A549 (cell line): ENCODE data around the gene HPGD. TPM values are rescaled to one million over a fixed set of nuclear protein-coding genes. Genes with fewer than 3 reads are reported as not detected.

Experiments used
- ATAC-seq, 2 experiments: fragments of 200-7000 bp in 1 of 2; fragments of >200 bp in 1 of 2; cut with Nextera tagmentation in 1 of 2; cut with Tn5 transposase in 1 of 2; 3 replicates each; pipeline versions ENCODE4 v1.8.0 to v1.9.1; 2018 to 2020; ENCODE audit warnings: mild to moderate bottlenecking in 1 of 2, moderate library complexity in 1 of 2
- CTCF ChIA-PET: fragments of 300-600 bp; sonication (Branson Sonifier 250); formaldehyde crosslinking; extraction: SDS; loops from one replicate; lab custom pipeline; 2021; ENCODE audit warnings: antibody characterized with exemption, inconsistent platforms; lab: Yijun Ruan, JAX
- POLR2A ChIA-PET: fragments of 350-600 bp; formaldehyde crosslinking; extraction: SDS; loops from one replicate; lab custom pipeline; 2021; ENCODE audit warnings: antibody characterized with exemption, inconsistent platforms; lab: Yijun Ruan, JAX
- DNase-seq, 2 experiments: peaks; one replicate each; pipeline versions ENCODE4 v3.0.0 to v3.0.0-alpha.2; 2011 to 2016; ENCODE audit warnings: low read depth in 1 of 2, low spot score in 1 of 2
- FAIRE-seq: peaks from 2 replicates; lab custom pipeline; 2011; peaks lifted over from hg19 to GRCh38; lab: Jason Lieb, UNC
- H3K27ac ChIP-seq, 2 experiments: fragments of >200 bp; sonication (Bioruptor Twin); formaldehyde crosslinking; 3 replicates each; pipeline ENCODE4 v1.5.1; 2016 to 2017
- H3K4me1 ChIP-seq: fragments of >200 bp; sonication (Bioruptor Twin); formaldehyde crosslinking; 3 replicates; pipeline ENCODE4 v1.6.1; 2016
- H3K4me2 ChIP-seq: fragments of >200 bp; sonication (Bioruptor Twin); formaldehyde crosslinking; 3 replicates; pipeline ENCODE4 v1.6.1; 2016
- H3K4me3 ChIP-seq: fragments of >200 bp; sonication (Bioruptor Twin); formaldehyde crosslinking; 3 replicates; pipeline ENCODE4 v1.5.1; 2016
- H3K9me3 ChIP-seq: fragments of >200 bp; sonication (Bioruptor Twin); formaldehyde crosslinking; 3 replicates; pipeline ENCODE4 v1.6.1; 2016
- BHLHE40 ChIP-seq: IDR thresholded peaks from 2 replicates; pipeline ENCODE4 v1.6.1; 2012; ENCODE audit warnings: low read depth, low read length, inconsistent platforms
- CBX2 ChIP-seq: fragments of 200-600 bp; sonication (generic); IDR thresholded peaks from 2 replicates; pipeline ENCODE4 v1.6.1; 2016; ENCODE audit warnings: low read depth, mild to moderate bottlenecking, borderline replicate concordance
- CEBPB ChIP-seq, 2 experiments: fragments of >200 bp in 1 of 2; sonication (Bioruptor Twin) in 1 of 2; formaldehyde crosslinking in 1 of 2; IDR thresholded peaks; 2 replicates each; pipeline ENCODE4 v1.6.1; 2012 to 2016
- CHD2 ChIP-seq: fragments of 150-350 bp; IDR thresholded peaks from 2 replicates; pipeline ENCODE4 v1.6.1; 2014; ENCODE audit warnings: low read length; ENCODE audit not compliant: partially characterized antibody
- CHD4 ChIP-seq: fragments of 200-600 bp; sonication (generic); IDR thresholded peaks from 2 replicates; pipeline ENCODE4 v1.6.1; 2016; ENCODE audit warnings: antibody characterized with exemption, mild to moderate bottlenecking, borderline replicate concordance
- EHF ChIP-seq: fragments of 250-450 bp; sonication (Bioruptor Pico); IDR thresholded peaks from 2 replicates; pipeline ENCODE4 v1.5.0; 2020; ENCODE audit warnings: mild to moderate bottlenecking
- ESRRA ChIP-seq: fragments of 150-350 bp; IDR thresholded peaks from 2 replicates; pipeline ENCODE4 v1.6.1; 2014; ENCODE audit warnings: mild to moderate bottlenecking, low read length, borderline replicate concordance
- FOSB ChIP-seq: fragments of 250-450 bp; sonication (Bioruptor Pico); IDR thresholded peaks from 2 replicates; pipeline ENCODE4 v1.5.0; 2020; ENCODE audit warnings: mild to moderate bottlenecking, moderate library complexity
- HDAC2 ChIP-seq: fragments of 200-600 bp; sonication (generic); IDR thresholded peaks from 2 replicates; pipeline ENCODE4 v1.6.1; 2016
- HEYL ChIP-seq: fragments of 250-450 bp; sonication (Bioruptor Pico); IDR thresholded peaks from 2 replicates; pipeline ENCODE4 v1.8.0; 2021; ENCODE audit warnings: mild to moderate bottlenecking, moderate library complexity
- HOXB5 ChIP-seq: fragments of 250-450 bp; sonication (Bioruptor Pico); IDR thresholded peaks from 2 replicates; pipeline ENCODE4 v1.5.0; 2020; ENCODE audit warnings: mild to moderate bottlenecking, moderate library complexity
- KDM1A ChIP-seq: fragments of 200-600 bp; sonication (generic); IDR thresholded peaks from 2 replicates; pipeline ENCODE4 v1.6.1; 2016; ENCODE audit warnings: low read depth, mild to moderate bottlenecking
- KDM5A ChIP-seq: fragments of 200-600 bp; sonication (generic); IDR thresholded peaks from 2 replicates; pipeline ENCODE4 v1.6.1; 2016; ENCODE audit warnings: antibody characterized with exemption, mild to moderate bottlenecking
- MAFK ChIP-seq: fragments of 450-650 bp; IDR thresholded peaks from 2 replicates; pipeline ENCODE4 v1.6.1; 2014; ENCODE audit not compliant: partially characterized antibody
- RARB ChIP-seq: fragments of 250-450 bp; sonication (Bioruptor Pico); IDR thresholded peaks from 2 replicates; pipeline ENCODE4 v1.8.0; 2021; ENCODE audit warnings: mild to moderate bottlenecking, moderate library complexity
- SMC3 ChIP-seq: fragments of >200 bp; sonication (Bioruptor Twin); formaldehyde crosslinking; IDR thresholded peaks from 3 replicates; pipeline ENCODE4 v1.6.1; 2018; ENCODE audit warnings: inconsistent platforms
- SREBF2 ChIP-seq: fragments of 450-650 bp; IDR thresholded peaks from 2 replicates; pipeline ENCODE4 v1.6.1; 2014; ENCODE audit warnings: mild to moderate bottlenecking, moderate library complexity
- TFCP2L1 ChIP-seq: fragments of 250-450 bp; sonication (Bioruptor Pico); IDR thresholded peaks from 2 replicates; pipeline ENCODE4 v1.5.0; 2021; ENCODE audit warnings: mild to moderate bottlenecking
- WGBS: methylation state at CpG from one replicate; pipeline ENCODE4 v1.1.6; 2017; ENCODE audit errors: missing lambda C conversion rate; 5-methylcytosine and 5-hydroxymethylcytosine counted together
- polyA plus RNA-seq, 4 experiments: library from polyadenylated mRNA; depleted of rRNA in 3 of 4; stranded (reverse); fragments of >200 nt; fragmentation: RNase III in 1 of 4; extraction: RNeasy Plus Mini Kit Qiagen cat#74134 plus additional on column Dnase treatment in 1 of 4; gene quantifications; 2 replicates in 3 of 4; 3 replicates in 1 of 4; pipeline ENCODE4 v1.2.3, GENCODE V29; 2011 to 2017
- TF ChIP-seq, protein P1 (sequence below): fragments of 200-600 bp; sonication (generic); IDR thresholded peaks from 2 replicates; pipeline ENCODE4 v1.6.1; 2016; ENCODE audit warnings: antibody characterized with exemption, mild to moderate bottlenecking, moderate library complexity
- TF ChIP-seq, protein P2 (sequence below): fragments of >200 bp; sonication (Bioruptor Twin); formaldehyde crosslinking; IDR thresholded peaks from 3 replicates; pipeline ENCODE4 v1.5.1; 2016
- TF ChIP-seq, protein P3 (sequence below): fragments of >200 bp; sonication (Bioruptor Twin); formaldehyde crosslinking; IDR thresholded peaks from 3 replicates; pipeline ENCODE4 v1.6.1; 2016

Gene HPGD
- polyA plus RNA-seq, 2 of the 4 experiments (the other 2 are of a cell fraction), result 114 to 127 TPM

DNA sequence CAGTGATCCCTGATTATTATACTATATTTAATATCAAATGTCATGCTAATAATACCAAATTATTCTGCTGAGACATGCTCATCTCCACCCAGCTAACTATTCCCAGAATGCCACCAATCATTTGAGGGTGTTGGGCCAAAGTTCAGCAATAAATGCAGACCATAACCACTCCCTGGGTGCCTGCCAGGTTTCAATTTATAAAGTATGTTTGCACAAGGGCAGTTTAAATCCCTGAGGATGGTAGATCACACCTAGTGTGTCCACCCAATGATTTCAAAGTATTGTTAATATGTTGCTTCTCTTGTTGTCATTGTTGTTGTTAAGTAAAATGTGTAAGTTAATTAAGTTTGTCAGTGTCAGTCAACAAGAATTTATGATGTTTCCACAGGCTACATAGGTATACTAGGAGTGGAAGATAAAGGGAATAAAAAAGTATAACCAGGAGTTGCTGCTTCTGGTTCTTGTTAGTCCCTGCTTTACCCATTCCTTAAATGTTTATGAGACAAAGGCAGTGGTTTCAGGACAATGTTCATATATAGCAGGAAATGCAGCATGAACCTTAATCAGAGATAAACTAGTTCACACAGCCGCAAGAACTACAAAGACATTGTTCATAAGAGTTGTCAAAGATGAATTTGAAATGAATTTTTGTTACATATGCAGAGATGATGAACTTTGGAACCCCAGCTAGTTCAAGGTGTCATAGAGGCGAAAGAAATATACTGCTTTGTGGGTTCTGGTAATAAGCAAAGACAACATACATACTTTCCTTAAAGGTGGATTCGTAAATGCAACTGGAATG lies 25.5 kb downstream of the HPGD start:
- peaks cover 35% of the 10 kb centered on the region for H3K4me1 ChIP-seq
- POLR2A ChIA-PET, result no interaction called here
- CTCF ChIA-PET, result no interaction called here
- peak overlapping the region; percentile 66 for H3K4me2 ChIP-seq
- ATAC-seq (peak in 1 of 2 experiments; percentile 54; a peak in 2 of 6 replicates), FAIRE-seq (no peak)
- H3K4me3 ChIP-seq, result no peak overlapping the region
- WGBS, result 37% methylated on average over 3 of the region's 3 CpGs
- TF ChIP-seq HDAC2, result no peak
- TF ChIP-seq CEBPB (IDR thresholded peaks at IDR 0.05), result peak in 1 of 2 experiments; percentile 13; a peak in 1 of 4 replicates
- TF ChIP-seq ESRRA, result no peak
- TF ChIP-seq, all 56 proteins: peak for 1
- peak overlapping the region; percentile 56 to 80 for H3K27ac ChIP-seq
- DNase-seq, result peak in 1 of 2 experiments; percentile 37
- H3K9me3 ChIP-seq, result no peaks in the 10 kb centered on the region

DNA sequence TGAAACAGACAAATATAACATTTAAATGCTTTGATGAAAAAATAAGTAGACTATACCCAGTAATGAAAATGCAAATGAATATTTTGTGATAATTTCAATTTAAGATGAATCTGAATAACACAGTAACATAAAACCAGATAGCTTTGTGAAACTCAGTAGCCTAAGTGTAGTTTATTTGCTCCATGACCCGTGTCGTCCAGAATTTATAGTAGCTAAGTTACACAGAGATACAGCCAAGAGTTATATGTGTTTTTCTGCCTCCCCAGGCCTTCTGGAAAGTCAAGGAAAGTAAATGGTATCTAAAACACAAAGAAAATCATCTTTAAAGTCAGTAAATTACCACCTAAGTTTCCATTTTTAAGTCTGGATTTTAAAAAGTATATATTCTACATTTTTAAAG lies 26.7 kb downstream of the HPGD start:
- H3K4me1 ChIP-seq, result peaks cover 46% of the 10 kb centered on the region
- no peak overlapping the region; the same call in 2 of the 3 replicates for H3K4me2 ChIP-seq
- peak overlapping the region; percentile 56 to 60; a peak in 4 of 6 replicates for H3K27ac ChIP-seq
- 77% methylated on average over 2 of the region's 2 CpGs for WGBS
- POLR2A ChIA-PET, result no interaction called here
- FAIRE-seq (no peak), ATAC-seq (no peak), DNase-seq (no peak)
- H3K9me3 ChIP-seq, result no peaks in the 10 kb centered on the region
- CTCF ChIA-PET, result no interaction called here
- TF ChIP-seq RARB (CRISPR knock-in tag) (no peak), SMC3 (no peak), TFCP2L1 (no peak), FOSB (no peak), MAFK (no peak), HOXB5 (no peak), KDM5A (no peak)
- no peak overlapping the region for H3K4me3 ChIP-seq

DNA sequence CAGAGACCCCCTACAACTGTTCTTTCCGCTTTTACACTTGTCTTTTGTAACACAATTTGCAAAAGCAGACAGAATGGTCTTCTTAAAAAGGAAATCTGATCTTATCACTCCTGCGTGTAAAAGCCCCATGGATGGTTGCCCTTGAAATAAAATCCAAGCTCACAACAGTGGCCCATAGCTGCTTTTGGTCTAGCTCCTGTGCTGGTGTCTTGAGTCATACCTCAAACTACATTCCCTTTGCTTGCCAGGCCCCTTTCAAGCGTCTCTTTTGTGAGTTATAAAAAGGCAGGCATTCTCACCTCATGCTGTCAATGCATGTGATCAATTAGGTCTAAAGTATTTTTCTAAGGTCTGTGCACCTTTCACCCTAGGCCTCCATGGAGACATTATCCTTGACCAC lies 27.6 kb downstream of the HPGD start:
- FAIRE-seq, result no peak
- WGBS, result 93% methylated on average over 3 of the region's 3 CpGs
- POLR2A ChIA-PET, result no interaction called here
- no peaks in the 10 kb centered on the region for H3K9me3 ChIP-seq
- H3K4me3 ChIP-seq, result no peak overlapping the region
- TF ChIP-seq CEBPB (IDR thresholded peaks at IDR 0.05), result no peak
- TF ChIP-seq KDM1A, result no peak
- no peak for TF ChIP-seq CBX2
- no peak for TF ChIP-seq EHF (CRISPR knock-in tag)
- no peak for TF ChIP-seq HEYL (CRISPR knock-in tag)
- TF ChIP-seq SREBF2, result no peak
- TF ChIP-seq, protein P1, sequence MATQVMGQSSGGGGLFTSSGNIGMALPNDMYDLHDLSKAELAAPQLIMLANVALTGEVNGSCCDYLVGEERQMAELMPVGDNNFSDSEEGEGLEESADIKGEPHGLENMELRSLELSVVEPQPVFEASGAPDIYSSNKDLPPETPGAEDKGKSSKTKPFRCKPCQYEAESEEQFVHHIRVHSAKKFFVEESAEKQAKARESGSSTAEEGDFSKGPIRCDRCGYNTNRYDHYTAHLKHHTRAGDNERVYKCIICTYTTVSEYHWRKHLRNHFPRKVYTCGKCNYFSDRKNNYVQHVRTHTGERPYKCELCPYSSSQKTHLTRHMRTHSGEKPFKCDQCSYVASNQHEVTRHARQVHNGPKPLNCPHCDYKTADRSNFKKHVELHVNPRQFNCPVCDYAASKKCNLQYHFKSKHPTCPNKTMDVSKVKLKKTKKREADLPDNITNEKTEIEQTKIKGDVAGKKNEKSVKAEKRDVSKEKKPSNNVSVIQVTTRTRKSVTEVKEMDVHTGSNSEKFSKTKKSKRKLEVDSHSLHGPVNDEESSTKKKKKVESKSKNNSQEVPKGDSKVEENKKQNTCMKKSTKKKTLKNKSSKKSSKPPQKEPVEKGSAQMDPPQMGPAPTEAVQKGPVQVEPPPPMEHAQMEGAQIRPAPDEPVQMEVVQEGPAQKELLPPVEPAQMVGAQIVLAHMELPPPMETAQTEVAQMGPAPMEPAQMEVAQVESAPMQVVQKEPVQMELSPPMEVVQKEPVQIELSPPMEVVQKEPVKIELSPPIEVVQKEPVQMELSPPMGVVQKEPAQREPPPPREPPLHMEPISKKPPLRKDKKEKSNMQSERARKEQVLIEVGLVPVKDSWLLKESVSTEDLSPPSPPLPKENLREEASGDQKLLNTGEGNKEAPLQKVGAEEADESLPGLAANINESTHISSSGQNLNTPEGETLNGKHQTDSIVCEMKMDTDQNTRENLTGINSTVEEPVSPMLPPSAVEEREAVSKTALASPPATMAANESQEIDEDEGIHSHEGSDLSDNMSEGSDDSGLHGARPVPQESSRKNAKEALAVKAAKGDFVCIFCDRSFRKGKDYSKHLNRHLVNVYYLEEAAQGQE, result no peak
- no peak for TF ChIP-seq KDM5A
- no peak for TF ChIP-seq BHLHE40
- TF ChIP-seq, protein P2, sequence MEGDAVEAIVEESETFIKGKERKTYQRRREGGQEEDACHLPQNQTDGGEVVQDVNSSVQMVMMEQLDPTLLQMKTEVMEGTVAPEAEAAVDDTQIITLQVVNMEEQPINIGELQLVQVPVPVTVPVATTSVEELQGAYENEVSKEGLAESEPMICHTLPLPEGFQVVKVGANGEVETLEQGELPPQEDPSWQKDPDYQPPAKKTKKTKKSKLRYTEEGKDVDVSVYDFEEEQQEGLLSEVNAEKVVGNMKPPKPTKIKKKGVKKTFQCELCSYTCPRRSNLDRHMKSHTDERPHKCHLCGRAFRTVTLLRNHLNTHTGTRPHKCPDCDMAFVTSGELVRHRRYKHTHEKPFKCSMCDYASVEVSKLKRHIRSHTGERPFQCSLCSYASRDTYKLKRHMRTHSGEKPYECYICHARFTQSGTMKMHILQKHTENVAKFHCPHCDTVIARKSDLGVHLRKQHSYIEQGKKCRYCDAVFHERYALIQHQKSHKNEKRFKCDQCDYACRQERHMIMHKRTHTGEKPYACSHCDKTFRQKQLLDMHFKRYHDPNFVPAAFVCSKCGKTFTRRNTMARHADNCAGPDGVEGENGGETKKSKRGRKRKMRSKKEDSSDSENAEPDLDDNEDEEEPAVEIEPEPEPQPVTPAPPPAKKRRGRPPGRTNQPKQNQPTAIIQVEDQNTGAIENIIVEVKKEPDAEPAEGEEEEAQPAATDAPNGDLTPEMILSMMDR, result no peak
- no peak for TF ChIP-seq CHD4
- TF ChIP-seq, protein P3, sequence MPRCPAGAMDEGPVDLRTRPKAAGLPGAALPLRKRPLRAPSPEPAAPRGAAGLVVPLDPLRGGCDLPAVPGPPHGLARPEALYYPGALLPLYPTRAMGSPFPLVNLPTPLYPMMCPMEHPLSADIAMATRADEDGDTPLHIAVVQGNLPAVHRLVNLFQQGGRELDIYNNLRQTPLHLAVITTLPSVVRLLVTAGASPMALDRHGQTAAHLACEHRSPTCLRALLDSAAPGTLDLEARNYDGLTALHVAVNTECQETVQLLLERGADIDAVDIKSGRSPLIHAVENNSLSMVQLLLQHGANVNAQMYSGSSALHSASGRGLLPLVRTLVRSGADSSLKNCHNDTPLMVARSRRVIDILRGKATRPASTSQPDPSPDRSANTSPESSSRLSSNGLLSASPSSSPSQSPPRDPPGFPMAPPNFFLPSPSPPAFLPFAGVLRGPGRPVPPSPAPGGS, result no peak
- TF ChIP-seq ESRRA, result no peak
- TF ChIP-seq CHD2, result no peak
- peaks cover 51% of the 10 kb centered on the region for H3K4me1 ChIP-seq
- DNase-seq, result no peak
- ATAC-seq, result no peak
- H3K4me2 ChIP-seq, result no peak overlapping the region
- H3K27ac ChIP-seq, result peak overlapping the region in 1 of 2 experiments; percentile 61; a peak in 2 of 6 replicates
- CTCF ChIA-PET, result interaction anchor here (1.1 kb wide), 1 partner anchor 61 kb away, joined by 3 read pairs; no protein-coding TSS in a partner anchor
